ENCODE measurements around the gene MBOAT2. TPM values are rescaled to one million over a fixed set of nuclear protein-coding genes. Genes with fewer than 3 reads are reported as not detected.
A peak's percentile ranks its signal among the peaks of the same experiment; 100 is the strongest.

MBOAT2 gene
- total RNA-seq, 6 donors from 2014 or later: 18.8 to 39.2 (median 24.1) TPM

DNA sequence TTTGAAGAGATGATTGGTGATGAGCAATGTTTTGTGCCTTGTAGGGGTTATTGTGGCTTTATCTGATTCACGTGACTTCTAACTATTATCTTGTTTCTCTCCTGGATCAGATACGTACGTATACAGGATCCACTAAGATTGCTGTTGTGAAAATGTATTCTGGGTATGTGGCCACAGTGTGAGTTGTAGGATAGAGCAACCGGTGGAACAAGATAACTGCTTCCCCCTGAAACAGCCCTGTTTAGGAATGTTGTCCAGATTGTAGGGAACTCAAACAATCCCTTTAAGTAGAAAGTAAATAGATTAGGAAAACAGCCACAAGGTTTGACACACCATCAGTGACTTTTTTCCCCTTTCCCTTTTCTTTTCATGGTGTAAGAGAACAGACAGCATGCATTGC lies 22.3 kb upstream of the MBOAT2 start:
- 67 to 75% methylated on average over 4 of the region's 4 CpGs for WGBS, 2 donors
- ATAC-seq (ENCODE audit: low FRiP score in 2 of 2) (no peak), DNase-seq (no peak)
- H3K27ac ChIP-seq: no peak overlapping the region
- no peaks in the 10 kb centered on the region for H3K9me3 ChIP-seq
- H3K36me3 ChIP-seq: no peaks in the 10 kb centered on the region
- no peak for TF ChIP-seq EP300 (IDR thresholded peaks at IDR 0.05)
- TF ChIP-seq, protein P1, sequence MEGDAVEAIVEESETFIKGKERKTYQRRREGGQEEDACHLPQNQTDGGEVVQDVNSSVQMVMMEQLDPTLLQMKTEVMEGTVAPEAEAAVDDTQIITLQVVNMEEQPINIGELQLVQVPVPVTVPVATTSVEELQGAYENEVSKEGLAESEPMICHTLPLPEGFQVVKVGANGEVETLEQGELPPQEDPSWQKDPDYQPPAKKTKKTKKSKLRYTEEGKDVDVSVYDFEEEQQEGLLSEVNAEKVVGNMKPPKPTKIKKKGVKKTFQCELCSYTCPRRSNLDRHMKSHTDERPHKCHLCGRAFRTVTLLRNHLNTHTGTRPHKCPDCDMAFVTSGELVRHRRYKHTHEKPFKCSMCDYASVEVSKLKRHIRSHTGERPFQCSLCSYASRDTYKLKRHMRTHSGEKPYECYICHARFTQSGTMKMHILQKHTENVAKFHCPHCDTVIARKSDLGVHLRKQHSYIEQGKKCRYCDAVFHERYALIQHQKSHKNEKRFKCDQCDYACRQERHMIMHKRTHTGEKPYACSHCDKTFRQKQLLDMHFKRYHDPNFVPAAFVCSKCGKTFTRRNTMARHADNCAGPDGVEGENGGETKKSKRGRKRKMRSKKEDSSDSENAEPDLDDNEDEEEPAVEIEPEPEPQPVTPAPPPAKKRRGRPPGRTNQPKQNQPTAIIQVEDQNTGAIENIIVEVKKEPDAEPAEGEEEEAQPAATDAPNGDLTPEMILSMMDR (IDR thresholded peaks at IDR 0.05): no peak
- TF ChIP-seq POLR2AphosphoS5 (IDR thresholded peaks at IDR 0.05): no peak
- TF ChIP-seq POLR2A (IDR thresholded peaks at IDR 0.05): no peak
- no peaks in the 10 kb centered on the region for H3K27me3 ChIP-seq
- H3K4me1 ChIP-seq: peaks cover 0 to 6% (median 2%) of the 10 kb centered on the region in 4 donors
- no peak overlapping the region for H3K4me3 ChIP-seq

GRCh38 chr2:9024575-9024974 lies 21.1 kb upstream of the MBOAT2 start:
- no peaks in the 10 kb centered on the region for H3K27me3 ChIP-seq
- no peak overlapping the region for H3K27ac ChIP-seq
- TF ChIP-seq, protein P1 (IDR thresholded peaks at IDR 0.05): no peak
- no peak for TF ChIP-seq EP300 (IDR thresholded peaks at IDR 0.05)
- no peak for TF ChIP-seq POLR2AphosphoS5 (IDR thresholded peaks at IDR 0.05)
- TF ChIP-seq POLR2A (IDR thresholded peaks at IDR 0.05): no peak
- no peaks in the 10 kb centered on the region for H3K36me3 ChIP-seq
- DNase-seq: no peak
- no peak for ATAC-seq (ENCODE audit: low FRiP score in 2 of 2)
- no peaks in the 10 kb centered on the region for H3K9me3 ChIP-seq
- H3K4me1 ChIP-seq: peaks cover 0 to 3% (median 0%) of the 10 kb centered on the region in 4 donors
- no peak overlapping the region for H3K4me3 ChIP-seq

DNA sequence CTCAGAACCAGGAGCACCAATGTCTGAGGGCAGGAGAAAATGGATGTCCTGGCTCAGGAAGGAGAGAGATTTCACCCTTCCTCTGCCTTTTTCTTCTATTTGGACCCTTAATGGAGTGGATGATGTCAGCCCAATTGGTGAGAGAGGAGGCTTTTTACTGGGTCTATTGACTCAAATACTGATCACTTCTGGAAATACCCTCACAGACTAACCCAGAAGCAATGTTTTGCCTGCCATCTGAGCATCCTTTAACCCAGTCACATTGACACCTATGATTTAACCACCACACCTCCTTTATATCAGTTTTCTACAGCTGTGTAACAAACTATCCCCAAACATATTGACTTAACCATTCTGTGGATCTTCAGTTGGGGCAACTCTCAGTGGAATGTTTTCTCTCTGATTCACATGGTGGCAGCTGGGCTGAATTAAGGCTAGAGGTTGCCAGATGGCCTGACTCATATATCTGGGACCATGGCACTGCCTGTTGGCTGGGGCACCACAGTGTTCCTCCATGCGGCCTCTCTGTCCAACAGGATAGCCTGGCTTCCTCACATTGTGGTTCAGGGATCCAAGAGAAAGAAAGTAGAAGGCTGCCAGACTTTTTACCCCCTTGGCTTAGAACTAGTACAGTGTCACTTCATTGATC lies 18.2 kb upstream of the MBOAT2 start:
- 100% methylated on average over 1 of the region's 1 CpG for WGBS, 2 donors
- TF ChIP-seq, protein P1 (IDR thresholded peaks at IDR 0.05): no peak
- no peak for TF ChIP-seq EP300 (IDR thresholded peaks at IDR 0.05)
- TF ChIP-seq POLR2A (IDR thresholded peaks at IDR 0.05): no peak
- no peak for TF ChIP-seq POLR2AphosphoS5 (IDR thresholded peaks at IDR 0.05)
- no peak for ATAC-seq (ENCODE audit: low FRiP score in 2 of 2)

GRCh38 chr2:9020267-9020666 lies 16.8 kb upstream of the MBOAT2 start:
- H3K4me3 ChIP-seq: no peak overlapping the region
- H3K36me3 ChIP-seq: no peaks in the 10 kb centered on the region
- no peaks in the 10 kb centered on the region for H3K27me3 ChIP-seq
- no peaks in the 10 kb centered on the region for H3K9me3 ChIP-seq
- ATAC-seq (ENCODE audit: low FRiP score in 2 of 2) (no peak), DNase-seq (no peak)
- H3K27ac ChIP-seq: no peak overlapping the region
- H3K4me1 ChIP-seq: no peaks in the 10 kb centered on the region
- TF ChIP-seq POLR2A (IDR thresholded peaks at IDR 0.05) (no peak), POLR2AphosphoS5 (IDR thresholded peaks at IDR 0.05) (no peak), EP300 (IDR thresholded peaks at IDR 0.05) (no peak)
- TF ChIP-seq, protein P1 (IDR thresholded peaks at IDR 0.05): no peak
- WGBS, 2 donors: 92 to 93% methylated on average over 5 of the region's 5 CpGs

More for the DNA sequence above, 18.2 kb upstream of the MBOAT2 start:
- no peaks in the 10 kb centered on the region for H3K27me3 ChIP-seq
- no peak overlapping the region for H3K27ac ChIP-seq
- DNase-seq: no peak
- peaks cover 0 to 3% (median 0%) of the 10 kb centered on the region in 4 donors for H3K4me1 ChIP-seq
- H3K36me3 ChIP-seq: no peaks in the 10 kb centered on the region
- H3K9me3 ChIP-seq: no peaks in the 10 kb centered on the region
- H3K4me3 ChIP-seq: no peak overlapping the region

DNA sequence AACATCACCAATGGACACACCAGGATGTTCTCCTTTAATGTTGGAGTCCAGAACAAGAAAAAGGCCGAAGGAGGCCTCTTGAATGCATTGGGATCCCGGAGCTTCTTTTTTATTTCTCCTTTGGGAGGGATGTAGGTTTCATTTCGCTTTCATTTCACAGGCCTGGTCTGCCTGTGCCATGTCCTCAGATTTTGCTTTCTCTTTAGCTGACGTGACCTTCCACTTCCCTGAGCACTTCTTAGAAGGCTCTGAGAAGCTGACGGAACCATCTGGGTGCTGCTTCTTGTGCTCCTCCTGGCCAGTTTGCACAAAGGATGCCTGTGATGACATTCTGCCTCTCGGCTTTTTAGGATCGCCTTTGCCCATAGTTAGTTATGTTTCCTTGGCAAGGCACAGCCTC lies 15.1 kb upstream of the MBOAT2 start:
- Histone ChIP-seq H3K9me3 (no peaks in the 10 kb centered on the region), H3K4me1 (no peaks in the 10 kb centered on the region), H3K27me3 (no peaks in the 10 kb centered on the region), H3K36me3 (no peaks in the 10 kb centered on the region), H3K27ac (peak overlapping the region in 2 of 4 donors; percentile 18 to 62), H3K4me3 (peak overlapping the region in 2 of 4 donors; percentile 5 to 6)
- ATAC-seq (ENCODE audit: low FRiP score in 2 of 2) (no peak), DNase-seq (no peak)
- TF ChIP-seq, protein P1 (IDR thresholded peaks at IDR 0.05): no peak
- TF ChIP-seq EP300 (IDR thresholded peaks at IDR 0.05) (no peak), POLR2A (IDR thresholded peaks at IDR 0.05) (no peak), POLR2AphosphoS5 (IDR thresholded peaks at IDR 0.05) (no peak)
- 58 to 73% methylated on average over 7 of the region's 7 CpGs for WGBS, 2 donors
